Activated T-helper 2 cell treated with anti-CD3 and anti-CD28 coated beads, Interferon-gamma antibody, Interleukin-2, Interleukin-4, amounts not matched to agents 10 μg/mL and 5 μg/mL and 100 μg/mL, durations not matched to agents 14 hours and 24 hours and 36 hours (primary cell): ENCODE results near the gene MT1F. TPM values are rescaled to one million over a fixed set of nuclear protein-coding genes. Genes with fewer than 3 reads are reported as not detected.

Experiments used
- total RNA-seq: library from RNA; stranded (reverse); gene quantifications from 2 replicates; pipeline ENCODE4 v1.2.3, GENCODE V29; 2022

MT1F gene
- total RNA-seq, 1 donor from 2014 or later = 6.4 TPM

Other genes starting within 250 kb of the MT1F start
- 58.8 and 59.8 TPM in 2 replicates for gene AMFR, start 232.4 kb upstream of the MT1F start, total RNA-seq
- 307 and 313 TPM in 2 replicates for gene NUDT21, start 206.6 kb upstream of the MT1F start, total RNA-seq
- 78.0 and 79.7 TPM in 2 replicates for gene OGFOD1, start 206.4 kb upstream of the MT1F start, total RNA-seq
- gene BBS2, start 137.9 kb upstream of the MT1F start, total RNA-seq = 11.3 and 18.0 TPM in 2 replicates
- gene MT4, start 92.9 kb upstream of the MT1F start, total RNA-seq = not detected in 2 replicates
- 7.5 and 7.9 TPM in 2 replicates for gene MT3, start 68.4 kb upstream of the MT1F start, total RNA-seq
- gene MT2A, start 49.4 kb upstream of the MT1F start, total RNA-seq = 827 and 878 TPM in 2 replicates
- 181 and 184 TPM in 2 replicates for gene MT1E, start 32.2 kb upstream of the MT1F start, total RNA-seq
- not detected in 2 replicates for gene MT1M, start 25.3 kb upstream of the MT1F start, total RNA-seq
- gene MT1A, start 19.3 kb upstream of the MT1F start, total RNA-seq = 7.6 and 8.3 TPM in 2 replicates
- not detected in 2 replicates for gene MT1B, start 6.1 kb upstream of the MT1F start, total RNA-seq
- 21.1 and 24.5 TPM in 2 replicates for gene MT1G, start 10.1 kb downstream of the MT1F start, total RNA-seq
- not detected in 2 replicates for gene MT1H, start 11.9 kb downstream of the MT1F start, total RNA-seq
- gene MT1X, start 24.5 kb downstream of the MT1F start, total RNA-seq = 58.2 and 62.3 TPM in 2 replicates
- 145 and 149 TPM in 2 replicates for gene NUP93, start 72.2 kb downstream of the MT1F start, total RNA-seq
- not detected in 2 replicates for gene SLC12A3, start 207.2 kb downstream of the MT1F start, total RNA-seq